Adrenal gland (tissue), 5 donors: ENCODE data around the gene MRGPRD.

Source experiments
- POLR2A ChIP-seq, 2 donors: fragments of 450-650 bp; IDR thresholded peaks; one replicate each; pipeline ENCODE4 v1.6.1; 2017; ENCODE audit warnings: antibody characterized with exemption in 2 of 2, mild to moderate bottlenecking in 2 of 2, moderate library complexity in 1 of 2
- TF ChIP-seq, protein P1 (sequence below), 6 experiments: fragments of 450-650 bp in 4 of 6; fragments of 200-600 bp in 2 of 6; sonication (generic) in 1 of 6; IDR thresholded peaks; 1 replicate in 5 of 6; 2 replicates in 1 of 6; pipeline versions ENCODE4 v1.5.1 to v1.8.0; 2016 to 2021; ENCODE audit warnings: antibody characterized with exemption in 6 of 6, mild to moderate bottlenecking in 2 of 6, moderate library complexity in 1 of 6
- donor health status: DM: no; HTN: no; CAD: no.

DNA sequence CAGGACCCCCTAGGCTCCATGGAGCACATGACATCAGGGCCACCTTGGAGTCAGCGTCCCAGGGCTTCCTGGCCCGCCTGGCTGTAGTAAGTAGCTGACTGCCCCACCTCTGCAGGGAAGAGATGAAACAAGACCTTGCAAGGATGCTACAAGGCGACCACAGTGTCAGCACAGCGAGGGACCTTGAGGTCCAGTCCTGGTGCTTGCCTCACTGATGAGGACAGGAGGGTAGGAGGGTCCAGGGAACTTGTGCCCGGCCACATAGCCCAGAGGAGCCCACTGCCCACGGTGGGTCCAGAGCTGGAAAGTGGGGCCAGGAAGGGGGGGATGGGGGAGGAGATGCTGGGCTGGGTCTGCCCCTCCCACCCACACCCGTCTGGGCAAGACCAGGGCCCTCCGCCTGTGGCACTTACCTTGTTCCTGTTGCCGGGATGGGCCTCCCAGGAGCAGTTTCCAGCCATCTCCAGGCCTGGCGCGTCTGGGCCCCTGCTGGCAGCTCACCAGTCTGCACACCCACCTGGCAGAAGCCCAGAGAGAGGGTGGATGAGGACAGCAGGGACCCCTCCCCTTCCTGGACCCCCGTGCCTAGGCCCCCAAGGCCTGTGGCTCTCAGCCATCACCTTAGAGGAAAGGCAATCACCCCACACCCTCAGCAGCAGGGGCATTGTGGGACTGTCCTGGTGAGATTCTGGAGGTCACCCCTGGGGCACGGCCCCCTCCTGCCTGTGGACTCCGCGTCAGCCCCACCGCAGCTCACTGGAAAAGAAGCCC is 28.8 kb upstream of the MRGPRD start:
- TF ChIP-seq, protein P1, sequence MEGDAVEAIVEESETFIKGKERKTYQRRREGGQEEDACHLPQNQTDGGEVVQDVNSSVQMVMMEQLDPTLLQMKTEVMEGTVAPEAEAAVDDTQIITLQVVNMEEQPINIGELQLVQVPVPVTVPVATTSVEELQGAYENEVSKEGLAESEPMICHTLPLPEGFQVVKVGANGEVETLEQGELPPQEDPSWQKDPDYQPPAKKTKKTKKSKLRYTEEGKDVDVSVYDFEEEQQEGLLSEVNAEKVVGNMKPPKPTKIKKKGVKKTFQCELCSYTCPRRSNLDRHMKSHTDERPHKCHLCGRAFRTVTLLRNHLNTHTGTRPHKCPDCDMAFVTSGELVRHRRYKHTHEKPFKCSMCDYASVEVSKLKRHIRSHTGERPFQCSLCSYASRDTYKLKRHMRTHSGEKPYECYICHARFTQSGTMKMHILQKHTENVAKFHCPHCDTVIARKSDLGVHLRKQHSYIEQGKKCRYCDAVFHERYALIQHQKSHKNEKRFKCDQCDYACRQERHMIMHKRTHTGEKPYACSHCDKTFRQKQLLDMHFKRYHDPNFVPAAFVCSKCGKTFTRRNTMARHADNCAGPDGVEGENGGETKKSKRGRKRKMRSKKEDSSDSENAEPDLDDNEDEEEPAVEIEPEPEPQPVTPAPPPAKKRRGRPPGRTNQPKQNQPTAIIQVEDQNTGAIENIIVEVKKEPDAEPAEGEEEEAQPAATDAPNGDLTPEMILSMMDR (IDR thresholded peaks at IDR 0.05) = no peak
- no peak for TF ChIP-seq POLR2A (IDR thresholded peaks at IDR 0.05)
